ENCODE results near the gene MYORG. TPM values are rescaled to one million over a fixed set of nuclear protein-coding genes. Genes with fewer than 3 reads are reported as not detected.

Gene MYORG
- total RNA-seq, 6 donors from 2014 or later: 2.1 to 11.6 (median 7.4) TPM

GRCh38 chr9:34349324-34349723 lies 27.4 kb downstream of the MYORG start:
- H3K4me1 ChIP-seq: peaks cover 0 to 3% (median 0%) of the 10 kb centered on the region in 4 donors
- WGBS, 2 donors: 94 to 98% methylated on average over 3 of the region's 3 CpGs

GRCh38 chr9:34347800-34348158 lies 28.9 kb downstream of the MYORG start:
- no peak for ATAC-seq (ENCODE audit: low FRiP score in 2 of 2)
- no peak overlapping the region for H3K27ac ChIP-seq
- H3K27me3 ChIP-seq: no peaks in the 10 kb centered on the region
- no peak for TF ChIP-seq POLR2AphosphoS5 (IDR thresholded peaks at IDR 0.05)
- TF ChIP-seq CTCF (IDR thresholded peaks at IDR 0.05): no peak
- TF ChIP-seq EP300 (IDR thresholded peaks at IDR 0.05): no peak
- no peak for TF ChIP-seq POLR2A (IDR thresholded peaks at IDR 0.05)
- DNase-seq: no peak
- peaks cover 0 to 12% (median 6%) of the 10 kb centered on the region in 4 donors for H3K36me3 ChIP-seq
- H3K4me3 ChIP-seq: no peak overlapping the region
- H3K4me1 ChIP-seq: peaks cover 0 to 5% (median 2%) of the 10 kb centered on the region in 4 donors
- no peaks in the 10 kb centered on the region for H3K9me3 ChIP-seq

More at GRCh38 chr9:34349324-34349723, 27.4 kb downstream of the MYORG start:
- DNase-seq (no peak), ATAC-seq (ENCODE audit: low FRiP score in 2 of 2) (no peak)
- no peaks in the 10 kb centered on the region for H3K9me3 ChIP-seq
- H3K36me3 ChIP-seq: no peaks in the 10 kb centered on the region
- H3K4me3 ChIP-seq: no peak overlapping the region
- no peaks in the 10 kb centered on the region for H3K27me3 ChIP-seq
- no peak overlapping the region for H3K27ac ChIP-seq
- TF ChIP-seq POLR2A (IDR thresholded peaks at IDR 0.05) (no peak), EP300 (IDR thresholded peaks at IDR 0.05) (no peak), POLR2AphosphoS5 (IDR thresholded peaks at IDR 0.05) (no peak), CTCF (IDR thresholded peaks at IDR 0.05) (no peak)

- Histone ChIP-seq H3K9me3 (no peaks in the 10 kb centered on the region), H3K36me3 (peaks cover 0 to 18% (median 6%) of the 10 kb centered on the region in 4 donors), H3K27ac (no peak overlapping the region), H3K4me3 (no peak overlapping the region), H3K4me1 (peaks cover 0 to 8% (median 2%) of the 10 kb centered on the region in 4 donors), H3K27me3 (no peaks in the 10 kb centered on the region)
- ATAC-seq (ENCODE audit: low FRiP score in 2 of 2): no peak
- TF ChIP-seq POLR2A (IDR thresholded peaks at IDR 0.05): no peak
- no peak for TF ChIP-seq POLR2AphosphoS5 (IDR thresholded peaks at IDR 0.05)
- 87 to 92% methylated on average over 13 to 15 of the region's 15 CpGs for WGBS, 2 donors
- no peak for DNase-seq
Measured at GRCh38 chr9:34346873-34347799, 29.6 kb downstream of the MYORG start.

GRCh38 chr9:34343605-34344004 lies 33.1 kb downstream of the MYORG start:
- Histone ChIP-seq H3K4me3 (no peak overlapping the region), H3K36me3 (peaks cover 0 to 51% (median 22%) of the 10 kb centered on the region in 4 donors), H3K27ac (no peak overlapping the region), H3K4me1 (peaks cover 0 to 13% (median 5%) of the 10 kb centered on the region in 4 donors), H3K27me3 (no peaks in the 10 kb centered on the region), H3K9me3 (no peaks in the 10 kb centered on the region)
- TF ChIP-seq POLR2A (IDR thresholded peaks at IDR 0.05) (no peak), EP300 (IDR thresholded peaks at IDR 0.05) (no peak), CTCF (IDR thresholded peaks at IDR 0.05) (no peak), POLR2AphosphoS5 (IDR thresholded peaks at IDR 0.05) (no peak)
- DNase-seq (no peak), ATAC-seq (ENCODE audit: low FRiP score in 2 of 2) (no peak)
- WGBS, 2 donors: 69 to 86% methylated on average over 1 of the region's 1 CpG

GRCh38 chr9:34343090-34343489 lies 33.6 kb downstream of the MYORG start:
- DNase-seq (no peak), ATAC-seq (ENCODE audit: low FRiP score in 2 of 2) (peak; percentile 36 to 86)
- H3K4me1 ChIP-seq: peaks cover 0 to 13% (median 5%) of the 10 kb centered on the region in 4 donors
- TF ChIP-seq POLR2A (IDR thresholded peaks at IDR 0.05) (no peak), EP300 (IDR thresholded peaks at IDR 0.05) (no peak), POLR2AphosphoS5 (IDR thresholded peaks at IDR 0.05) (no peak), CTCF (IDR thresholded peaks at IDR 0.05) (no peak)
- peaks cover 0 to 53% (median 23%) of the 10 kb centered on the region in 4 donors for H3K36me3 ChIP-seq
- H3K4me3 ChIP-seq: no peak overlapping the region
- H3K27me3 ChIP-seq: no peaks in the 10 kb centered on the region
- WGBS, 2 donors: 70 to 88% methylated on average over 2 to 5 of the region's 5 CpGs
- H3K27ac ChIP-seq: no peak overlapping the region
- H3K9me3 ChIP-seq: no peaks in the 10 kb centered on the region
